Measurements from ENCODE around the gene PTPRM.
"Not testable (repeated sequence)": the region's sequence is repeated elsewhere in the genome, so short reads cannot be mapped to it uniquely, and the experiment has no call there.

Gene PTPRM

GRCh38 chr18:7727361-7728076 is 160.4 kb downstream of the PTPRM start:
- no peak for ATAC-seq

GRCh38 chr18:7728297-7728696 is 161.2 kb downstream of the PTPRM start:
- ATAC-seq = no peak

More at GRCh38 chr18:7727361-7728076, 160.4 kb downstream of the PTPRM start:
- DNase-seq = no peak

DNA sequence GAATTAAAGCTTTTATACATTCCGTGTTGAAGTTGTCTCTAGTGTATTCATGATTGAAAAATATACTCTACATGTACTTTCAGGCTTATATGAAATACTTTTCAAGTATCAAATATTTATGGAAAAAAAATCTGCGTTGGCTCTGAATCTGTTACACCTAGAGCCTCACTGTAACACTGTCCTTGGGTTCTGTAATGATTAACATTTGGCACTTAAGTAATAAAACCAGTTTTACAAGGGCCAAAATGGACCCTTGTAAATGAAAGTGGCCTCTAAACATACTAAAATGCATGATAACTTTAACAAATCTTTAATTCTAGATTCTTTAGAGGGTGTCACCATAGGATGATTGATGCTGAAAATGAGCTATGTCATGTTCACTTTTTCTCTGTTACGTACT is 162.8 kb downstream of the PTPRM start:
- ATAC-seq = no peak

More at GRCh38 chr18:7728297-7728696, 161.2 kb downstream of the PTPRM start:
- no peak for DNase-seq

DNA sequence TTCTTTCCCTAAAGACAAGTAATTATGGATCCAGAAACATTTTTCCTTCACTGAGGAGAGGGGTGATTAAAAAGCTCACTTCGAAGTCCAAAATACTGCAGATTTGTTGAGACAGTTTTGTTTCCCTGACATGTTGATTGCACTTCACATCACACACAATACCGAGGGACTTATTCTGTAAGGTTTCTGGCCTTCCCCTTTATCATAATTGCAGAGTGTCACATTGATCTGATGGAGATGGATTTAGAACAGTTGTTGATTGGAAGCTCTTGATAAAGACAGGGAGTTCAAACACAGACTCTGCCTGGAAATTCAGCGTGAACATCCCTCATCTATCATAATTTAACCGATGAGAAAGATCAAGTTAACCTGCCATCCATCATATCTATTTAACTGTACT is 163.6 kb downstream of the PTPRM start:
- no peak for DNase-seq
- no peak for ATAC-seq

More for the DNA sequence above, 162.8 kb downstream of the PTPRM start:
- DNase-seq = no peak

DNA sequence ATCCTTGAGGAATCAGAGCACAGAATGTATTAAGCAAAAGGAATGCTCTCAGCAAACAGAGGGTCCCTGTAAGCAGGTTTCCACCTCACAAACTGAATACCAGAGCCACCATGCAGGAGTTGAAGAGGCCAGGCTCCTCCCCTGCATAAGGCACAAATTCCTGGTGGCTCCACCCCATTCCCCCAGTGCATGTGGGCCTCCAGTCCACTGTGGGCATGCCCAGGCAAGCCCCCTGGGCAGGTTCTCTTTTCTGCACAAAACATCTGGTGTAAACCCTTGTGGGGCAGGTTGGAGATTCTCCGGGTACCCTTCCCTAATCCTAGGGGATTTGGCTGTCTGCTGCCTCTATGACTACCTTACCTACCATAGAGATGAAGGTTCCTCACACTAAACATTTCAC is 166.5 kb downstream of the PTPRM start:
- no peak for DNase-seq
- no peak for ATAC-seq

- DNase-seq (no peak), ATAC-seq (no peak)
Measured at GRCh38 chr18:7735196-7735595, 168.1 kb downstream of the PTPRM start.

DNA sequence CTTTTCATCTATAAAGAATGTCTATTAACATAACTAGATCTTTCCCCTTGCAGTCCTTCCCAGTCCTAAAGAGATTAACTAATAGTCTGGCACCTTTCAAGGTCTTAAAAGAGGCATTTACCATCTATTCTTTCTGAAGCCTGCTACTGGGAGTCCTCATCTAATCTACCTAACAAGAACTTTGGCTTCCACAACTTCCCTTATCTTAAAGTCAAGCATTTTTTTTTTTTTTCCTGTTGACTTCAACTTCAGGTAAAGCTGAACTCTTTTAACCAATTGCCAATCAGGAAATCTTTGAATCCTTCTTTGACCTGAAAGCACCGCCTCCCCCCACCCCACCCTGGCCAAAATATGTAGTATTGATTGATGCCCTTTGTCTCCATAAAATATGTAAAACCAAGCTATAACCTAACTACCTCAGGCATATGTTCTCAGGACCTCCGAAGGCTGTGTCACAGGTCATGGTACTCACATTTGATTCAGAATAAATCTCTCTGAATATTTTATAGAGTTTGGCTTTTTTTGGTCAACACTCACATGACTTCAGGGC is 168.6 kb downstream of the PTPRM start:
- ATAC-seq (no peak), DNase-seq (no peak)

DNA sequence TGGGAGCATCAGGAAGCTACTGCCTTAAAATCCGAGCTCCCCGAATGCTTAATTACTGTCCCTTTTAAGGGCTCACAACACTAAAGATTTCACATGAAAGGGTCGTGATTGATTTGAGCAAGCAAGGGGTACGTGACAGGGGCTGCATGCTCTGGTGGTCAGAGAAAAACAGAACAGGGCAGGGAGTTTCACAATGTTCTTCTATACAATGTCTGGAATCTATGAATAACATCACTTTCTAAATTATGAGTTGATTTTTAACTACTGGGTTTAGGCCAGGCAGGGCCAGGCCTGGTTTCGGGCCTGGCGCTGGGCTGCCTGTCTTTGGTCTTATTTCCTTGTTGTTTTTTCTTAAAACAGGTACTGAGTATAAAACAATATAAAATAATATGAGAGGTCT is 169.4 kb downstream of the PTPRM start:
- not testable (repeated sequence) for DNase-seq, ATAC-seq

DNA sequence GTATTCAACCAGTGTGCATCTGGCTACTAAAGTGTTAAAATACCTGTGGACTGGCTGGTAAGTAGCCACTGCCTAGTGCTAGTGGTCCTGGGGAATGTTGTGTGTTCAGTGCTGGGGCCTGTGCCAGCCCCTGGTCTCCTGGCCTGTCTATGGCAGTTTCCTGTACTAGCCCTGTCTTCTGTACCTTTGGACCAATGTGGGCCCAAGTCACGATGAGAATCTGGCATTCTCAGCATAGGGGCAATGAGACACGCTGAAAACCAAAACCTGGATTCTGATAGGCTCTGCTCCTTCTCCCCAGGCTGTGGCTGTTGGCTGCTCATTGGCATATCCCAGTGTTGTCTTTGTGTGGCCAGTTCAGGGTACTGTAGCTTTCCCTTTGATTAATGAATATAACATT is 170.4 kb downstream of the PTPRM start:
- no peak for ATAC-seq
- no peak for DNase-seq

GRCh38 chr18:7740821-7741220 is 173.7 kb downstream of the PTPRM start:
- ATAC-seq = no peak
- DNase-seq = no peak

- DNase-seq (no peak), ATAC-seq (no peak)
Measured at GRCh38 chr18:7741640-7742039, 174.5 kb downstream of the PTPRM start.

DNA sequence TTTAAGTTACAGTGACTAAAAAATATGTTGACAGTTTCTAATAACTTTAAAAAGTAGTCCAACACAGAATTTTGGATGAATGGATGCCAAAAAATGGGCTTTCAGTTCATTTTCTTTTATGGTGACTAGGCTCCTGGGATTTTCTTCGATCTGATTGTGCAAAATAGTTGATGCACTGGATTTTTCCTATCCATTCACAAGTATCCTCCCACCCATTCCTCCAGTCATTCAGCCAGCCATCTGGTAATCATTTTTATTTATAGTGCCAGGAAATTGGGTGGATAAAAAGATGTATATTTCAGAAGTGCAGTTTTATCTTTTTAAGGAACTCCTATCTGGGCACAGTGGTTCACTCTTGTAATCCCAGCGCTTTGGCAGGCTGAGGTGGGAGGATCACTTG is 175.1 kb downstream of the PTPRM start:
- ATAC-seq (no peak), DNase-seq (no peak)

- DNase-seq (no peak), ATAC-seq (no peak)
Measured at GRCh38 chr18:7743256-7743655, 176.1 kb downstream of the PTPRM start.

GRCh38 chr18:7746106-7746505 is 179.0 kb downstream of the PTPRM start:
- DNase-seq = no peak
- no peak for ATAC-seq

DNA sequence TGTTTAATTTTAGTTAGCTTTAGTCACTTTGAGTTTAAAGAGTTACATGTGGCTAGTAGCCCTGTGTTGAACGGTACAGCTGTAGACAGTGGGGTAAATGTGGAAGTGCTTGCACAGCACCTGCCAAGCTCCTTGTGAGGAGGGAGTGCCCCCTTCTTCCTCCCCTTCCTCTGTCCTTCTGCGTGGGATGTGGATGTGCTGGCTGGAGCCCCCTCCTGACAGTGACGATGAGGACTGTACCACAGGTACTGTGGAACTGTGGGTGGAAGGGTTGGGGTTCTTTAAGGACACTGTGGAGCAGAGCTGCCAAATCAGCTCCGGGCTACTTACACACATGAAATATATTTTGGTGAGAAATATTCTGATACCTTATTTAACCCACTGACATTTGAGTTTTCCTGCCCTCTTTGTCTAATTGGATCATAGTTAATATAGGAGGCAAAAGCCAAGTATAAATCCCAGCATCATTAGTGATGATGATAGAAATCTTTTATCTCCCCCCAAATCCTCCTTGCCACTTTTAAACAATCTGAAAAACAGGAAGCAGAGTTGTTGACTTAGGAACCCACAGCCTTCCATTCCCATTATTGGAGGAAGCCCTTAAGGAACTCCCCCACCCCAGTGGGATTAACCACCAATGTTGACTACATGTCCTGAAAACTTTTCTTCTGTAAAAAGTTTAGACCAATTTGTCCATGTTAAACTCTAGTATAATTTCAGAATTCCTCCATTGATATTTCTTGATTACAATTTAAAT is 181.3 kb downstream of the PTPRM start:
- no peak for DNase-seq
- no peak for ATAC-seq

GRCh38 chr18:7749008-7749405 is 181.9 kb downstream of the PTPRM start:
- ATAC-seq = no peak
- no peak for DNase-seq

DNA sequence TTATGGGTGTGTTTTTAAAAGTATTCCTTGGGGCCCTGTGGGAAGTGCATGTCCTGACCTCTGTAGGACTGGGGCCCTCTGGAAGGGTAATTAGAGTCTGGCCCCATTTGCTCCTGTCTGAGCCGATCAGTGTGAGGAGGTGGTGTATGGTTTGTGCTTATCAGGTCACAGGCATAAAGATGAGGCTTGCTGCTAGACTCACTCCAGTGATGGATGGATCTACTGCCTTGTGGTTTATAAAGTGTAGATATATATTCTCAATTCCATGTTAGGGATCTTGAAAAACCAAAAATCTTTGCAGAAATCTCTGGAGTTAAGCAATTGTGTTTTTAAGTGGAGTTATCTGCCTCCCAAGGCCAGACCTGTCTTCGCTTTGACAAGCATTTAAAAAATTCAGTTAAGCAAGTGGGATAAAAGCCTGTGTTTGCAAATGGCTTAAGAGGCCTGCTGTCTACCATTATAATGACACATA is 182.4 kb downstream of the PTPRM start:
- DNase-seq (no peak), ATAC-seq (no peak)

GRCh38 chr18:7750095-7750663 is 183.1 kb downstream of the PTPRM start:
- DNase-seq = no peak

GRCh38 chr18:7750966-7751365 is 183.8 kb downstream of the PTPRM start:
- ATAC-seq (no peak), DNase-seq (no peak)

More at GRCh38 chr18:7750095-7750663, 183.1 kb downstream of the PTPRM start:
- no peak for ATAC-seq

GRCh38 chr18:7754258-7754657 is 187.1 kb downstream of the PTPRM start:
- no peak for ATAC-seq
- DNase-seq = no peak

- ATAC-seq (no peak), DNase-seq (no peak)
Measured at GRCh38 chr18:7754725-7755181, 187.6 kb downstream of the PTPRM start.

- DNase-seq (no peak), ATAC-seq (no peak)
Measured at GRCh38 chr18:7755753-7756475, 188.8 kb downstream of the PTPRM start.

All from stimulated activated naive CD8-positive, alpha-beta T cell treated with anti-CD3 and anti-CD28 coated beads, Interleukin-15, Interleukin-2, amounts not matched to agents 100 U/mL and 50 U/mL, for 24 hours (primary cell).